Activated naive CD4-positive, alpha-beta T cell treated with anti-CD3 and anti-CD28 coated beads, Interleukin-2, amount 50 U/mL, for 16 hours (primary cell): ENCODE measurements around the gene TP53RK.

Source experiments
- DNase-seq: peaks from one replicate; pipeline ENCODE4 v3.0.0-alpha.2; 2020

Gene TP53RK

GRCh38 chr20:46705378-46705729, 16.1 kb upstream of the TP53RK start:
- no peak for DNase-seq

- no peak for DNase-seq
Observed at GRCh38 chr20:46704714-46705377, 15.6 kb upstream of the TP53RK start.

- DNase-seq = no peak
Observed at GRCh38 chr20:46703435-46703834, 14.2 kb upstream of the TP53RK start.

GRCh38 chr20:46702447-46703203, 13.4 kb upstream of the TP53RK start:
- DNase-seq = no peak

- no peak for DNase-seq
Observed at GRCh38 chr20:46701986-46702385, 12.7 kb upstream of the TP53RK start.

- DNase-seq = no peak
Observed at GRCh38 chr20:46701556-46701955, 12.3 kb upstream of the TP53RK start.

GRCh38 chr20:46701057-46701456, 11.8 kb upstream of the TP53RK start:
- DNase-seq = no peak

GRCh38 chr20:46700481-46700880, 11.2 kb upstream of the TP53RK start:
- DNase-seq = no peak

GRCh38 chr20:46699651-46700359, 10.6 kb upstream of the TP53RK start:
- DNase-seq = no peak

- DNase-seq = no peak
Observed at GRCh38 chr20:46698788-46699187, 9.5 kb upstream of the TP53RK start.

- DNase-seq = no peak
Observed at GRCh38 chr20:46696791-46697279, 7.6 kb upstream of the TP53RK start.

- DNase-seq = no peak
Observed at GRCh38 chr20:46695892-46696291, 6.6 kb upstream of the TP53RK start.

- DNase-seq = no peak
Observed at GRCh38 chr20:46694484-46694883, 5.2 kb upstream of the TP53RK start.

- DNase-seq = no peak
Observed at GRCh38 chr20:46691196-46691595, 2.0 kb upstream of the TP53RK start.

- DNase-seq = no peak
Observed at GRCh38 chr20:46690219-46691106, 1.2 kb upstream of the TP53RK start.

- no peak for DNase-seq
Observed at GRCh38 chr20:46689754-46690085, 476 bp upstream of the TP53RK start.

GRCh38 chr20:46688151-46689081, 828 bp downstream of the TP53RK start:
- DNase-seq = no peak

- DNase-seq = no peak
Observed at GRCh38 chr20:46683939-46684750, 5.1 kb downstream of the TP53RK start.

- no peak for DNase-seq
Observed at GRCh38 chr20:46683668-46683938, 5.6 kb downstream of the TP53RK start.

- DNase-seq = no peak
Observed at GRCh38 chr20:46683011-46683667, 6.1 kb downstream of the TP53RK start.
